GM18907 (cell line): Measurements from ENCODE around the gene FAM234B.
"Not testable (repeated sequence)": the region's sequence is repeated elsewhere in the genome, so short reads cannot be mapped to it uniquely, and the experiment has no call there.

Experiments used
- ATAC-seq: cut with Tn5 transposase; IDR thresholded peaks from one replicate; pipeline ENCODE4 v1.9.1; 2021; ENCODE audit warnings: mild to moderate bottlenecking, moderate library complexity; ENCODE audit not compliant: unreplicated experiment

FAM234B gene

DNA sequence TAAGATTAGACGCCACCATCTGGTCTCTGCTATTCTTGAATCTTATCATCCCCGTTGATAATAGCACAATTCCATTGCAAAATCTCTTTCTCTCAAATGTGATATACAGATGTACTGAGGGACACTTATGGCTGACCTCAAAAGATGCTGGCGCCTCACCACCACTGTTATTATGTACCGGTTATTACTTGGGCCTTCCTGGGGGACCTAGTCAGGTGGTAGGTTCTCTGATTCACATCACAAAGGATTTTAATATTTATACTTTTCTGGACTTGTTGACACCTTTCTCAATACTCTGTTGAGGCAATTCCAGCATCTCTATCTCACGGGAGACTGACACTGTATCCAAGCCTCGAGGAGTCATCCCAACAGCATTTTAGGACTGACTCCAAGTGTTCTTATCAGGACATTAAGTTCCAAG, 21.3 kb upstream of the FAM234B start:
- ATAC-seq: no peak

DNA sequence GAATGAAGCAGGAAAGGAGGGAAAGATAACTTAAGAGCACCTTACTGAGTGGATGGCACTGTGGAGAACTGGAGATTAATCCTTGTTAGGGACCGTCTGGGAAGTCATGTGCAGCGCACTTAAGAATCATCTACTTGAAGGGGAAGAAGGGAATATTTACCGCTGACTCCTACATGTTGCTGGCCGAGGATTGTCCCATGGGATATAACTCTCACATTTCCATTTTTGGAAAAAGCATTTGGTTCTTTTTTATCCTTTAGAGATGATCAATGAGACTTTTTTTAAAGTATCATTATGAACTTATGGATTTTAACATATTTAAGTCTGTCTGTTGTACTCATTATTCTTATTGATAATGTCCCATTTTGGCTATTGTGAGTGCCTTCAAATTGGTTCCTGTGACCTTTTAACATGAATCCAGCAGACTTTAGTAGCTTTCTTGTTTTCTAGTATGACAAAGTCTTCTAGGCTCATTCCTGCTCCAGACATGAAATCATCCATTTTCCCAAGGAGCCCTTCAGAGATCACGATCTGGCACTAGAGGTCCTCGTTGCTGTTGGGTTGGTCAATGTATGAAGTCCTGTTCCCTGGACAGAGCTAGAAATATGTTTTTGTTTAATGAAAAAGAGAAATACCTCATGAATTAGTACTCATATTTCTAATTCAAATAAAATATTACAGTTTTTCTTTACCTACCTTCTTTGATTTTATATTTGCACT, 20.2 kb upstream of the FAM234B start:
- no peak for ATAC-seq

DNA sequence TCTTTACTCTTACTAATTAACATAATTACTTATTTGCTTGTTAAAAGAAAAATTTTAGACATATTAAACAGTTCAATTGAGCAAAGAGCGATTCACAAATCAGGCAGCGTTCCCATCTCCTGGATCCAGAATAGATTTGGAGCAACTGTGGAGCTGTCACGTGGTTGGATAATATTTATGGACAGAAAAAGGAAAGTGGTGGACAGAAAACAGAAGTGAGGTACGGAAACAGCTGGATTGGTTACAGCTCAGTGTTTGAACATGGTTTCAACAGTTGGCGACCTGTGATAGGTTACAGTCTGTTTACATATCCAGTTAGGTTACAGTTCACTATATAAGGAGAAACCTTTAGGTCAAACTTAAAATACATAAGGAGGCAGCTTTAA, 19.7 kb upstream of the FAM234B start:
- no peak for ATAC-seq

DNA sequence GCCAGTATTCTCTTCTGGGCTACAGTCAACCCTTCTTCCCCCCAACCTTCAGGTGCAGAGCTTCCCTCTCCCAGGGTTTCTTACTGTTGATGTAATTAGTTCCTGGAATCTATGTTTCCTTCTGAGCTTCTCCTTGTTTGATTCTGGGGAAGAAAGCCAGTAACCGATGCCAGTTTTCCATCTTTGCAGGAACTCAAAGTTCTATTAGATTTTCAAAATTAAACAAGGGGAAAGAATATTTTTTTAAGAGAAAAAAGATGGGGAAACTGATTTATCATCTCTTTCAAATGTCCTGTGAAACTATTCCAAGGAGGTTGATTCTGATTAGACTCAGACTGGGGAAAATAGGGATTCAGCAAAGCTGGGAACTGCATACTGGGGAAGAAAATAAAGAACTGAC, 17.9 kb upstream of the FAM234B start:
- ATAC-seq: no peak

DNA sequence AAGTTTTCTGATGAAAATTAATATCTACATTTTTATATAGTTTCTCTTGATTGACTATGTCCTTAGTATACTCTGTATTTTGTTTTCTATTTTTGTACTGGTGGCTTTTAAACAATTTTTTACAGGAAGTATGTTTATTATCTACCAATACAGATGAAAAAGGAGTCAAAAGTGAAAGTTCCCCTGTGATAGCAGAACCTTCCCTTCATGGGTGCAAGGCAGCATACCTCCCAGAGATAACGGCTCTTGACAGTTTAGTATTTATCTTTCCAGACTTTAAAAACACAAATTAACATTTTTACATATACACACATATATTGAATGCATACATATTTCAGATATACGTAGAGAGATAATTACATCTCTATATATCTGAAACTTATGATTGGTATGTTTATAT, 17.1 kb upstream of the FAM234B start:
- ATAC-seq: no peak

DNA sequence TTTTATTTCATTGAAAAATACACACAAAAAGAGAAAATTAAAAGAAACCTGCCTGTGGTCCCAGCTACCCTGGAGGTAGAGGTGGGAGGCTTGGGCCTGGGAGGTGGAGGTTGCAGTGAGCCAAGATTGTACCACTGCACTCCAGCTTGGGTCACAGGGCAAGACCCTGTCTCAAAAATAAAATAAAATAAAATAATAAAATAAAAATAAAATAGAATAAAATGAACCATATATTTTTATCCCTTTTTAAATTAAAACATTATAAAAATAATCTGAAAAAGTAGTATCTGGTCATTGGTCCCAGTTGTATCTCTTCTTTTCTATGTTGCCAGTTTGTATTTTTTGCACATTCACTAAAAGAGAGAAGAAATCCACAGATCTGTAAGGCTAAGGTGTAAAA, 16.7 kb upstream of the FAM234B start:
- ATAC-seq: no peak

DNA sequence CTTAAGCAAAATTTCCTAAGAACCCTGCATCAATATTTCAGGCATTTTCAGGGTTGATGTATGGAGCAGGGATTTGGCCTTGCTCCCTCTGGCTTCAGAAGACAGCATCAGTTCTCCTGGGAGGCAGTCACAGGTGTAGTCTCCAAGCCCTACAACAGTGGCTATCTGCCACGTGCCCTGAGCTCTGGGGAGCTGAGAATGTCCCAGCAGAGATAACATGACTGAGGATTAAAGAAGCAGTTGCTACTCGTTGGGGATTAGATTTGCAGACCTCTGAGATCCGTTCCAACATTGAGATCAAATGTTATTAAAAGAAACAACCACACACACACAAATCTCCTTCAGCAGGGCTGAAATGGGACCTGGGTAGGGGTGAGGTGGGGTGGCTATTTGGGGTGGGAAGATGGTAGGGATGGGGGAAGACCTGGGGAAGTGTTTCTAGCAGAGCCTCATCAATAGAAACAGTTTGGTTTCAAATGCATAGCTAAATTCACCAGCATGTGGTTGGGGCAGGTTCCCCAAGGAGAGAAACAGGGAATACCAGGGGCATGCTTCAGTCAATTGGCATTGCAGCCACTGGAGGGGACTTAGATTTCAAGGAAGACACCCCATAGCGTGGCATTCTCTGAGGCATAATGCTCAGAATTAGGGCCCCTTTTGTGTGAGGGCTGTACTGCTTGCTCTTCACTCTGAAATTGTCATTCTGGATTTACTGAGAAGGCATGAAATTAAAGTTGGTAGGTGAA, 15.2 kb upstream of the FAM234B start:
- ATAC-seq: no peak

DNA sequence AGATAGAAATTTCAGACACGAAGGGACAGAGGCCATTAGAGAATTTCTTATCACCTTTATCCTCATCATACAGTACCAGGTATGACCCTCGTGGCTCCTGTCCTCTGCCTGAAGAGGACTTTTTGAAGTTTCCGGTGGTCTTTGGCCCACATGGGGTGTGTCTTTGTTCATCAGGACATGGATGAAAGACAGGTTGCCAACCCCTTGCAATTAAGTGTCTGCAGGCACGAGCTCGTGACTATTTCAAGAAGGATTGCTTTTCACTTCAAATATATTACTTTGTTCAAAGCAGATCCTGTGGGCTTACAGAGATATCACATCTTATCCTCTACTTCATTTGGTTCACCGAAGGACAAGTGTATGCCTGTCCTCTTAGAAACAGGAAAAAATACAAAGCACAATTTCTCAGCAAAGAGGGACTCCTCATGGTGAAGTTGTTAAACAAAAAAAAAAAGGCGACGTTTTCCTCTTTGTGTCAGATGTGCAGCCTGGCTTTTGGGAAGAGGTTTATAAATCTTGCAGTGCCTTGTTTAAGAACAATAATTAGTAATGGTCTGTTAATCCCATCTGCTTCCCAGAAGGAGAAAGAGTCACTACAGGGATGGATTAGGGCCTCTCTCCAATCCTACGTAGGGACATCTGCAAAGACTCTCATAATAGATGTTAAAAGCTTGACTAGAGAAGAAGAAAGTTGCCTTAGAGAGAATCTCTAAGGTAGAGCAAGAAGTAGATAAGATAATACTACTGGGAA, 13.5 kb upstream of the FAM234B start:
- ATAC-seq: no peak

DNA sequence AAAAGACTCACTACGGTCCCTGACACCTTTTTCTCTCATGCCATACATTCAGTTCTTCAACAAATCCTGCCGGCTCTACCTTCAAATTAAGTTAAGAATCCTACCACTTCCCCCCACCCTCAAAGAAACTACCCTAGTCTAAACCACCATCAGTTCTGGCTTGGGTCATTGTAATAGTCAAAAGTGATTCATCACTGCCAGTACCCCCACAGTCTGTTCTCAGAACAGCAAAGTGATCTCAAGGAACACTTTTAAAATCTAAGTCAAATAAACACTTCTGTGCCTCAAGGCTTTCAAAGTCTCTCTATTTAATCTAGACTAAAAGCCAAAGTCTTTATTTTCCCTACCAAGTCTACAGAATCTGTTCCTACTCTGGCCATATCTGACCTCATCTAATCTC, 12.0 kb upstream of the FAM234B start:
- ATAC-seq: no peak

DNA sequence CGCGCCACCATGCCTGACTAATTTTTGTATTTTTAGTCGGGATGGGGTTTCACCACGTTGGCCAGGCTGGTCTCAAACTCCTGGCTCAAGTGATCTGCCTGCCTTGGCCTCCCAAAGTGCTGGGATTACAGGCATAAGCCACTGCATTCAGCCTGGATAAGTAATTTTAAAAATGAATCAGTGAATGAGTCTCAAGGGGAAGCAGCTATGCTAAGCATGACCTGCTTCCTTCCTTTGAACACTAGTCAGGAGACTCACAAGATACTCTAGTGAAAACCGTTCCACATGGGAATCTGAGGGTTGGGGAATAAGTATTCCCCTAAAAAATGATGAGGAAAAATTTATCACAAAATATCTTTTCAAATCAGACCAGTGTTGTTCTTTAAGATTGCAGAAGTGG, 10.7 kb upstream of the FAM234B start:
- no peak for ATAC-seq

DNA sequence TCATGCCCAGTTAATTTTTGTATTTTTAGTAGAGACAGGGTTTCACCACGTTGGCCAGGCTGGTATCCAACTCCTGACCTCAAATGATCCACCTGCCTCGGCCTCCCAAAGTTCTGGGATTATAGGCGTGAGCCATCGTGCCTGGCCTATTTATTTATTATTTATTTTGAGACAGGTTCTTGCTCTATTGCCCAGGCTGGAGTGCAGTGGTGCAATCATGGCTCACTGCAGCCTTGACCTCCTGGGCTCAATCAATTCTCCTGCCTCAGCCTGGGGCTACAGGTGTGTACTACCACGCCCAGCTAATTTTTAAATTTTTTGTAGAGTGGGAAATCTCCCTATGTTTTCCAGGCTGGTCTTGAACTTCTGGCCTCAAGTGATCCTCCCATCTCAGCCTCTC, 8.8 kb upstream of the FAM234B start:
- ATAC-seq: not testable (repeated sequence)

DNA sequence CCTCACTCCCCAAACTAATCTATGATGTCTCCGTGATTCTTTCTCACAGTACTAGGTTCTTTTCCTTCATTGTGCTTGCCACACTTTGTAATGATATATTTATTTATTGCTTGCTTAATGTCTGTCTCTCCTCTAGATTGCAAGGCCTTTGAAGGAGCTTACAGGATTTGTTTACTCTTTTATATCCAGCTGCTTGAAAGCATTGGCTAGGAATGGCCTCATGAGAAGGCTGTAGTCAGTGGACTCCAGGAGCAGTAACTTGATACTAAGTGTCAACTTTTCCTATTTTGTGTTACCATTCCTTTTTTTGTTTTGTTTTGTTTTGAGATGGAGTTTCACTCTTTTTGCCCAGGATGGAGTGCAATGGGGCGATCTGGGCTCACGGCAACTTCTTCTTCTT, 7.3 kb upstream of the FAM234B start:
- ATAC-seq: no peak

DNA sequence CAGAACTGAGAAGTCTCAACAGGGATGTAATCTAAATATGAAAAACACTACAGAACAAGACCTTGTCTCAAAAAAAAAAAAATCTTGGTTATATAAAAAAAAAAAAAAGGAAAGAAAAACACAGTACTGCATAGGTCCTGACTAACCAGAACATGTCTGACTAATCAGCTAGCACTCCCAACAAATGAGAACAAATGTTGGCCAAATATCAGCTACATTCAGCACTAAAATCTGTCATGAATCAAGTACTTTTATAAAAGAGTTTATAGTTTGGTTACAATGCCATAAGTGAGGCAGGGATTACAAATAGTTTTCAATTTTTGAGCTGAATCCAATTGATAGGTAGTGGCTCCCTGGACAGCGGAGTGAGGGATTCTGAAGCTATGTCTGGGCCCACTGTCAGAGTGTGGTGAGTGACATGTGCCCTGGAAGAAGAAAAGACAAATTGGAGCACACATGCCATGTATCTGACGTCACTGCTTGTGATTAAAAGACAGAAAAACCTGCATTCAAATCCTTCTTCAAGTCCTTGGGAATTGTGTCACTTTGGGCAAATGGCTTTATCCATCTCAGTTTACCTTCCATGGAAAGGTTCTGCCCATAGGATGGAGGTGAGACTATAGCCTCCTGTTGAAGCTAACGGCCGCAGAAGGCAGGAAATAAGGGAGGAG, 5.6 kb upstream of the FAM234B start:
- no peak for ATAC-seq

DNA sequence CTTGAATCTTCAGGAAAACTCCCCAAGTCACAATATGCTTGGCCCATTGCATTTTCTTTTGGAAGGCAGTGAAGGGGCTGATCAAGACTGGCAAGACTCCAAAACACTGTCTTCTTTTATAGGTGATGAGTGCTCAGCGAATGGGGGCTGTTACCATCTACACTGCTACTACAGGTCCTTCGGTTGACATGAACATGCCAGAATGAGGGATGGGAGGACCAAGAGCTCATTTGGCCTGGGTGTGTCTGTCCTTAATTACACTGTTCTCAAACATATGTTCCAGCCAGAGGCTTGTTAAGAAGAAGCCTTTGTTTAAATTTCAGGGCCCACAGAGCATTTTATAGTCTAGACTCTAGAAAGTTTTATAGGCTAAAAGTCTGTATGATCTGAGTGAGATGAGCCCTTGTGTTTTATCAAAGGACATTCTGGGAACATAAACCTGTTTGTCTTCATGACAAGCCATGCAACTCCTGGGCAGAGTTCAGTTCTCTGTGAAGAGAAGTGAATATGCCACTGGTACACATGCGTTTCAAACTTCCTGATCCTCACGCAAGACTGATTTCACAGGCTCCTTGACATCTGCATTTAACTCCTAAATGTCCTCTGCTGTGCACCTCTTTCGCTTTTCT, 4.7 kb upstream of the FAM234B start:
- no peak for ATAC-seq

DNA sequence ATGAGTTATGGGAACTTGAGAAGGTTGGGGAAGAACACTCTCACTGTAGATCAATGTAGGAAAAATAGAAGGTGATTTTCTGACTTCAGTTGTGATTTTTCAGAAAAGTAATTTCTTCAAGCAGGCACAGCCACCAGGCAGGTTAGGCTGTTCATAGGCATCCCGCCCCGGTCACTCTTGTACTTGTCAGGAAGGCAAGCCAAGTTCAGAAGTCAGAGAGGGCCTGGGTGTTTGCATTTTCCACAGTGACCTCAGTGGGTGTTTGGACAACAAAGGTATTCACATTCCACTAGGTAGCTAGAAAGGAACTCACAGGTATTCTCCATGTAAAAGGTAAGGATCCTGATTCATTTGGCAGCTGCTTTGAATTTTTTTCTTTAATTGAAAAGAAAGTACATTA, 3.0 kb upstream of the FAM234B start:
- no peak for ATAC-seq

DNA sequence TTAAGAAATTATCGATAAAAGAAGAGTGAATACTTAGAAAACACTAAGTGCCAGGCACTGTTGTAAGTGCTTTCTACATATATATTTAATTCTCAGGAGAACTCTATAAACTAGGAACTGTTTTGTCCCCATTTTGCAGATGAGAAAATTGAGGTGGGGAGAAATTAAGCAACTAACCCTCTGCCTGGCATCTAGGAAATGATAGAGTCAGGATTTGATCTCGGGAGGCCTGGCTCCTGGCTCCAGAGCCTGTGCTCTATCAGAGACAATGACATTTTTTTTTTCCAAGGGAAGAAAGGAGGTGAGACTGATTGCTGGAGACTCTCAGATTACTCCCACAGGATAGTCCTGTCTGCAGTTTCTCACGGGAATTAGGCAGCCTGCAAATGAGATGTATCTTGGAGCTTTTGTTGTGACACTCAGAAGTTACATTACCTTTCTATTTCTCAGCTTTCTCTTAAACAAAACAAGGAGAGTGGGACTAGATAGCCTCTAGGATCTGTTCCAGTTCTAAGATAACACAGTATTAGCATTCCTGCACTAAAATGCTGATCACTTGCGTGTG, 1.4 kb upstream of the FAM234B start:
- no peak for ATAC-seq

DNA sequence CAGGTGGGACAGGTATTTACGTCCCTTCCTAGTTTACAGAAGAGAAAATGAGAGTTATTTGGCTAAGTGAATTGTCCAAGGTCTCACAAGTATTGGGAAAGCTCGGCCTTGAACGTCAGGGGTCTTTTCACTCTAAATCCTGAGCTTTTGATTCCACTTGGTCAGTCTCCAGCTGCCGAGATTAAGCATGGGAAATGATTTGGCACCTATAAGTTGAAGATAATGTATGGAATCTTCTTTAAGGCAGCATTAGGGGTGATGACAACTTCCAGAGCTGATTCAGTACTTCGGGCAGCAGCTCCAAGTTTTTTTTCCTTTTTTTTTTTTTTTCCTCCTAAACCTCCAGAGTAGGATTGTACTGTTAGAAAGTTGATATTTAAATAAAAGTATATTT, 722 bp downstream of the FAM234B start:
- ATAC-seq: no peak

DNA sequence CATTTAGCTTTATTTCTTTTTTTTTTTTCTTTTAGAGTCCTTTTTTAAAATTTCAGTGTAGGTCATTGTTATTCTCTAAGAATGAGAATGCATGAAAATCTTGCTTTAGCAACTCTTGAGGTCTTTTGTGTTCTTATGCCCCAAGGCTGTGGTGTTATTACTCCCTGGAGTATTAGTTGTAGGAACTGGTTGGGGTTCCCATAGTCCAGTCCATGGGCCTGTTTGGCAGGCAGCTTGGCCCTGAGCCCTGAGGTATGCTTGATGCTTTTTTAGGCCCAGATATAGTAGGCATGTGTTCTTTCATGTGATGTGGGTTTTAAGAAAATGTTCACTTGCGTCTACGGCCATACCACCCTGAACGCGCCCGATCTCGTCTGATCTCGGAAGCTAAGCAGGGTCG, 1.6 kb downstream of the FAM234B start:
- ATAC-seq: no peak

DNA sequence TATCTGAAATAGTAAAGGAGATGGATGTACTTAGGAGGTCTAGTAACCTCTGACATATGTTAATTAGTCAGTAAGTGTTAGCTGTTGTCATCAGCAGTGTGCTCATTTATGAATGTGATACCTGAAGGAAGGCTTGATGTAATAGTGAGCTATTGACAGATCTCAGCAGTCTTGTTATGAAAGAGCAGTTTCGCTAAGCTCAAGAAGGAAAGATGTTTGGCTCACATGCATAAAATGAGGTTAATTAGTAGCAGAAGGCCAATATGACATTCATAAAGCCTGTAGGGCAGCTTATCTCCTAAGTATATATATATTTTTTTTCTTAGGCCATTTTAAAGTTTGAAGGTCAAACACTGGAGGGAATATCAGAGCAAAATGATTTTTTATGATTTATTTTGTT, 2.8 kb downstream of the FAM234B start:
- peak; percentile 57 for ATAC-seq

DNA sequence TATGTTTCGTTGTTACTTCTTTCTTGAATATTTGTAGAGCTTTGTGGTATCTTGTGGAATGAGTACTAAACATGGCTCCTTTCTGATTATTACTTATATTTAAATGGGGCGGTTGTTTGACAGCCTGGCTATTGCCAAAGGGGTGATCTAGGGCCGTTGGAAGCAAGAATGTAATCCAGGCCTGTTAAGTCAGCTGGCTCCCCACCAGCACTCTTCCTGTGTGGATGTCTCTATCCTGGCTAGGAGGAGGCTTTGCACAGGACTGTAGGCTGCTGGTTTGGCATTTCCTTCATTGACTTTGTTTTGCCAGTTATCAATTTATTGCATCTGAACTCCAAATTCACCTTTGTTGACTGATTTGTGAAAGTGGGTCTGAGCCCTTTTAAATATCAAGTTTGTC, 5.6 kb downstream of the FAM234B start:
- ATAC-seq: no peak

DNA sequence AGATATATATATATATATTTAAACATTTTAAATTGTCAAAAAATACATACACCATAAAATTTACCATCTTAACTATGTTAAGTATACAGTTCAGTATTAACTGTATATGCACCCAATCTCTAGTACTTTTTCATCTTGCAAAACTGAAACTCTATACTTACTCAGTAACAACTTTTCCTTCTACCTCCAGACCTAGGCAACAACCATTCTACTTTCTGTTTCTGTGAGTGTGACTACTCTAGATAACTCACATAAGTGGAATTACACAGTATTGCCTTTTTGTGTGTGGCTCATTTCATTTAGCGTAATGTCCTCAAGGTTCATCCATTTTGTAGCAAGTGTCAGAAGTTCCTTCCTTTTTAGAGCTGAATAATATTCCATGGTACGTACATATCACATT, 8.2 kb downstream of the FAM234B start:
- no peak for ATAC-seq
